ENCODE data around the gene LRFN3. TPM values are rescaled to one million over a fixed set of nuclear protein-coding genes. Genes with fewer than 3 reads are reported as not detected.

LRFN3 gene
- polyA plus RNA-seq, 4 donors, result 3.5 to 11.7 (median 8.7) TPM

DNA sequence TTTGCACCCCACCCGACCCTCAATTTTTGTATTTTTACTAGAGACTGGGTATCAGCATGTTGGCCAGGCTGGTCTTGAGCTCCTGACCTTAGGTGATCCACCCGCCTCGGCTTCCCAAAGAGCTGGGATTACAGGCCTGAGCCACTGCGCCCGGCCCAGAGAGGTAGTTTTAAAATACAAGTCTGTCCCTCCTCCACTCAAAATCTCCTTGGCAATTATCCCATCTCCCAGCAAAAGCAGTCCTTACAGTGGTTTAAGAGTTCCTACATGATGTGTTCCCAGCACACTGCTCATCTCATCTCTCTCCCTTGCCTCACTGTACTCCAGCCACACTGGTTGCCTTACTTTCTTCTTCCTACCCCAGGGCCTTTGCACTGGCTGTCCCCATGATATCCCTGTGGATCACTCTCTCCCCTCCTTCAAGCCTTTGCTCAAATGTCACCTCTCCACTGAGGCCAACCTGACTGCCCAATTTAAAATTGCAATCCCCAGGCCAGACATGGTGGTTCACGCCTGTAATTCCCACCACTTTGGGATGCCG lies 24.3 kb downstream of the LRFN3 start:
- Histone ChIP-seq H3K36me3 (ENCODE audit: control insufficient read depth in 3 of 3, insufficient read depth in 2 of 3, low read depth in 1 of 3, low read length in 3 of 3) (no peaks in the 10 kb centered on the region), H3K9me3 (ENCODE audit: control insufficient read depth in 2 of 2, insufficient read depth in 1 of 2, low read depth in 1 of 2, low read length in 1 of 2) (no peaks in the 10 kb centered on the region), H3K27me3 (ENCODE audit: control insufficient read depth in 3 of 3, insufficient read depth in 3 of 3, low read length in 3 of 3) (peaks cover 0 to 33% (median 7%) of the 10 kb centered on the region in 3 donors), H3K4me1 (ENCODE audit: control insufficient read depth in 3 of 3, insufficient read depth in 2 of 3, low read depth in 1 of 3, low read length in 2 of 3) (no peaks in the 10 kb centered on the region), H3K27ac (ENCODE audit: low read depth in 1 of 3, low read length in 2 of 3) (no peak overlapping the region), H3K4me3 (ENCODE audit: low read depth in 1 of 3, low read length in 3 of 3) (no peak overlapping the region)
- 83 to 87% (median 85%) methylated on average over 7 of the region's 7 CpGs for WGBS, 3 donors
- FAIRE-seq, result no peak
- no peak for DNase-seq

GRCh38 chr19:35963514-35963913 lies 27.3 kb downstream of the LRFN3 start:
- H3K4me3 ChIP-seq (ENCODE audit: low read depth in 1 of 3, low read length in 3 of 3), result no peak overlapping the region
- DNase-seq (peak; percentile 20 to 74), FAIRE-seq (no peak)

DNA sequence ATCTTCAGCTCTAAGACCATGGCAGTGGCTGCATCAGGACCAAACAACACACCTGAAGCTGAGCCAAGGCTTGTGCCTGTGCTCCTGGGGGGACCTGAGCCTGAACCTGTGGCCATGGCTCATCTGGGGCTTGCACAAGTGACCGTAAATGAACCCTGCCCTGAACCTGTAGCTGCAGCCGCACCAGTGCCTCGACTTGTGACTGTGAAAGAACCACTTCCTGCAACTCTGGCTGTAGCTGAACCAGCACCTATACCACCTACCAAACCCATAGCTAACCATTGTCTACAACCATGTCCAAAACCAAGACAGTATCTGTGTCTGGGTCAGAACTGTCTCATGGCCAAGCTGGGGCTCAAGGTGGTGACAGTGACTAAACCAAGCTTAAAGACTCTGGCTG lies 30.6 kb downstream of the LRFN3 start:
- Histone ChIP-seq H3K9me3 (ENCODE audit: control insufficient read depth in 2 of 2, insufficient read depth in 1 of 2, low read depth in 1 of 2, low read length in 1 of 2) (no peaks in the 10 kb centered on the region), H3K4me1 (ENCODE audit: control insufficient read depth in 3 of 3, insufficient read depth in 2 of 3, low read depth in 1 of 3, low read length in 2 of 3) (no peaks in the 10 kb centered on the region), H3K36me3 (ENCODE audit: control insufficient read depth in 3 of 3, insufficient read depth in 2 of 3, low read depth in 1 of 3, low read length in 3 of 3) (no peaks in the 10 kb centered on the region), H3K27ac (ENCODE audit: low read depth in 1 of 3, low read length in 2 of 3) (no peak overlapping the region), H3K27me3 (ENCODE audit: control insufficient read depth in 3 of 3, insufficient read depth in 3 of 3, low read length in 3 of 3) (no peaks in the 10 kb centered on the region), H3K4me3 (ENCODE audit: low read depth in 1 of 3, low read length in 3 of 3) (no peak overlapping the region)
- FAIRE-seq, result no peak
- 53 to 82% (median 64%) methylated on average over 3 of the region's 3 CpGs for WGBS, 3 donors
- DNase-seq, result no peak

More at GRCh38 chr19:35963514-35963913, 27.3 kb downstream of the LRFN3 start:
- Histone ChIP-seq H3K9me3 (ENCODE audit: control insufficient read depth in 2 of 2, insufficient read depth in 1 of 2, low read depth in 1 of 2, low read length in 1 of 2) (no peaks in the 10 kb centered on the region), H3K36me3 (ENCODE audit: control insufficient read depth in 3 of 3, insufficient read depth in 2 of 3, low read depth in 1 of 3, low read length in 3 of 3) (no peaks in the 10 kb centered on the region), H3K27ac (ENCODE audit: low read depth in 1 of 3, low read length in 2 of 3) (no peak overlapping the region), H3K4me1 (ENCODE audit: control insufficient read depth in 3 of 3, insufficient read depth in 2 of 3, low read depth in 1 of 3, low read length in 2 of 3) (no peaks in the 10 kb centered on the region), H3K27me3 (ENCODE audit: control insufficient read depth in 3 of 3, insufficient read depth in 3 of 3, low read length in 3 of 3) (peaks cover 0 to 24% (median 7%) of the 10 kb centered on the region in 3 donors)
- WGBS, 3 donors, result 2 to 9% (median 5%) methylated on average over 9 of the region's 9 CpGs

DNA sequence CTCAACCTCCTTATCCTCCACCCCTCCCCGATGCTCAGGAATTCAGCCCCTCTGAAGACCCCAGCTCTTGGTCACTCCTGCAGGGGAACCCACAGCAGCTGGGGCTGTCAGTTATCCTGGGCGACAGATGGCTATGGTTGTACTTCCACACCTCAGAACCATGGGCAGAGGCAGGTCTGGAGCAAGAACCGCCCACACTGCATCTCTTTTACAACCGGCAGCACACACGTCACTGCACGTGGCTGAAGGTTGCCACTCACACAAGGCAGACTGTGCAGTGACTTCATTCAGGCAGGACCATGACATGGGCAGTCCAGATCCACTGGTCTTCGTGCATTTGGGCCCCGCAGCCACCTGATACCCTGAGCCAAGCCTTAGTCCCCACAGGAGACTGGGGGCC lies 37.3 kb downstream of the LRFN3 start:
- DNase-seq, result peak in 1 of 2 donors; percentile 24
- no peak for FAIRE-seq
- Histone ChIP-seq H3K36me3 (ENCODE audit: control insufficient read depth in 3 of 3, insufficient read depth in 2 of 3, low read depth in 1 of 3, low read length in 3 of 3) (no peaks in the 10 kb centered on the region), H3K4me1 (ENCODE audit: control insufficient read depth in 3 of 3, insufficient read depth in 2 of 3, low read depth in 1 of 3, low read length in 2 of 3) (no peaks in the 10 kb centered on the region), H3K27ac (ENCODE audit: low read depth in 1 of 3, low read length in 2 of 3) (no peak overlapping the region), H3K27me3 (ENCODE audit: control insufficient read depth in 3 of 3, insufficient read depth in 3 of 3, low read length in 3 of 3) (no peaks in the 10 kb centered on the region), H3K9me3 (ENCODE audit: control insufficient read depth in 2 of 2, insufficient read depth in 1 of 2, low read depth in 1 of 2, low read length in 1 of 2) (no peaks in the 10 kb centered on the region), H3K4me3 (ENCODE audit: low read depth in 1 of 3, low read length in 3 of 3) (no peak overlapping the region)
- 33 to 38% (median 38%) methylated on average over 8 of the region's 8 CpGs for WGBS, 3 donors

- Histone ChIP-seq H3K9me3 (ENCODE audit: control insufficient read depth in 2 of 2, insufficient read depth in 1 of 2, low read depth in 1 of 2, low read length in 1 of 2) (no peaks in the 10 kb centered on the region), H3K4me3 (ENCODE audit: low read depth in 1 of 3, low read length in 3 of 3) (no peak overlapping the region), H3K27ac (ENCODE audit: low read depth in 1 of 3, low read length in 2 of 3) (no peak overlapping the region), H3K36me3 (ENCODE audit: control insufficient read depth in 3 of 3, insufficient read depth in 2 of 3, low read depth in 1 of 3, low read length in 3 of 3) (no peaks in the 10 kb centered on the region), H3K27me3 (ENCODE audit: control insufficient read depth in 3 of 3, insufficient read depth in 3 of 3, low read length in 3 of 3) (peaks cover 0 to 3% (median 0%) of the 10 kb centered on the region in 3 donors), H3K4me1 (ENCODE audit: control insufficient read depth in 3 of 3, insufficient read depth in 2 of 3, low read depth in 1 of 3, low read length in 2 of 3) (no peaks in the 10 kb centered on the region)
- FAIRE-seq (no peak), DNase-seq (peak in 1 of 2 donors; percentile 25)
- WGBS, 3 donors, result 34 to 56% (median 53%) methylated on average over 5 of the region's 5 CpGs
These were observed 39.5 kb downstream of the LRFN3 start for GRCh38 chr19:35975608-35976214.

- no peaks in the 10 kb centered on the region for H3K36me3 ChIP-seq (ENCODE audit: control insufficient read depth in 3 of 3, insufficient read depth in 2 of 3, low read depth in 1 of 3, low read length in 3 of 3)
- FAIRE-seq (no peak), DNase-seq (no peak)
- no peak overlapping the region for H3K27ac ChIP-seq (ENCODE audit: low read depth in 1 of 3, low read length in 2 of 3)
- 52 to 53% (median 53%) methylated on average over 14 of the region's 14 CpGs for WGBS, 3 donors
- no peak overlapping the region for H3K4me3 ChIP-seq (ENCODE audit: low read depth in 1 of 3, low read length in 3 of 3)
- no peaks in the 10 kb centered on the region for H3K4me1 ChIP-seq (ENCODE audit: control insufficient read depth in 3 of 3, insufficient read depth in 2 of 3, low read depth in 1 of 3, low read length in 2 of 3)
- no peaks in the 10 kb centered on the region for H3K9me3 ChIP-seq (ENCODE audit: control insufficient read depth in 2 of 2, insufficient read depth in 1 of 2, low read depth in 1 of 2, low read length in 1 of 2)
- peaks cover 0 to 6% (median 4%) of the 10 kb centered on the region in 3 donors for H3K27me3 ChIP-seq (ENCODE audit: control insufficient read depth in 3 of 3, insufficient read depth in 3 of 3, low read length in 3 of 3)
These were observed 41.5 kb downstream of the LRFN3 start for GRCh38 chr19:35977446-35978222.

DNA sequence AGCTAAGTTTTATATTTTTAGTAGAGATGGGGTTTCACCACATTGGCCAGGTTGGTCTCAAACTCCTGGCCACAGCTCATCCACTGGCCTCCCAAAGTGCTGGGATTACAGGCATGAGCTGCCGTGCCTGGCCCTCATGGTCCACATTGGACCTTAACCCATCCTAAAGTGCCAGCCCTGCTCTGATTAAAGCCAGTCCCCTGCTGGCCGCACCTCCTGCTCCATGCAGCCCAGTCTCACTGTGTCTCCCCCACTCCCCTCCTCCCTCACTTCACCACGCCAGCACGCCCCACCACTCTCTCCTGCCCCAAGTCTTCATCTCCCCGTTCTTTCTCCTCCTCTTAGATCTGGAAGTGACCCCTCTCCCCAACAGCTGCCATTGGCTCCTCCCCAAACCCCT lies 42.1 kb downstream of the LRFN3 start:
- Histone ChIP-seq H3K36me3 (ENCODE audit: control insufficient read depth in 3 of 3, insufficient read depth in 2 of 3, low read depth in 1 of 3, low read length in 3 of 3) (no peaks in the 10 kb centered on the region), H3K9me3 (ENCODE audit: control insufficient read depth in 2 of 2, insufficient read depth in 1 of 2, low read depth in 1 of 2, low read length in 1 of 2) (no peaks in the 10 kb centered on the region), H3K27ac (ENCODE audit: low read depth in 1 of 3, low read length in 2 of 3) (no peak overlapping the region), H3K27me3 (ENCODE audit: control insufficient read depth in 3 of 3, insufficient read depth in 3 of 3, low read length in 3 of 3) (peaks cover 0 to 7% (median 4%) of the 10 kb centered on the region in 3 donors), H3K4me1 (ENCODE audit: control insufficient read depth in 3 of 3, insufficient read depth in 2 of 3, low read depth in 1 of 3, low read length in 2 of 3) (no peaks in the 10 kb centered on the region), H3K4me3 (ENCODE audit: low read depth in 1 of 3, low read length in 3 of 3) (no peak overlapping the region)
- no peak for DNase-seq
- FAIRE-seq, result no peak
- 33 to 43% (median 40%) methylated on average over 5 of the region's 5 CpGs for WGBS, 3 donors

- H3K36me3 ChIP-seq (ENCODE audit: control insufficient read depth in 3 of 3, insufficient read depth in 2 of 3, low read depth in 1 of 3, low read length in 3 of 3), result no peaks in the 10 kb centered on the region
- H3K9me3 ChIP-seq (ENCODE audit: control insufficient read depth in 2 of 2, insufficient read depth in 1 of 2, low read depth in 1 of 2, low read length in 1 of 2), result no peaks in the 10 kb centered on the region
- H3K4me1 ChIP-seq (ENCODE audit: control insufficient read depth in 3 of 3, insufficient read depth in 2 of 3, low read depth in 1 of 3, low read length in 2 of 3), result no peaks in the 10 kb centered on the region
- FAIRE-seq (no peak), DNase-seq (no peak)
- H3K27me3 ChIP-seq (ENCODE audit: control insufficient read depth in 3 of 3, insufficient read depth in 3 of 3, low read length in 3 of 3), result peaks cover 0 to 12% (median 4%) of the 10 kb centered on the region in 3 donors
- H3K27ac ChIP-seq (ENCODE audit: low read depth in 1 of 3, low read length in 2 of 3), result no peak overlapping the region
- no peak overlapping the region for H3K4me3 ChIP-seq (ENCODE audit: low read depth in 1 of 3, low read length in 3 of 3)
- WGBS, 3 donors, result 47 to 64% (median 51%) methylated on average over 20 of the region's 20 CpGs
These were observed 42.7 kb downstream of the LRFN3 start for GRCh38 chr19:35978832-35979365.

Measured in small intestine (tissue), 7 donors.